Epidermal melanocyte (primary cell): Measurements from ENCODE around the gene PIP5K1B.

Experiments
- DNase-seq: peaks from one replicate; pipeline ENCODE4 v3.0.0; 2011; ENCODE audit warnings: low spot score; ENCODE audit not compliant: insufficient read length

PIP5K1B gene

GRCh38 chr9:68951879-68952659 lies 247.0 kb downstream of the PIP5K1B start:
- DNase-seq, result no peak

DNA sequence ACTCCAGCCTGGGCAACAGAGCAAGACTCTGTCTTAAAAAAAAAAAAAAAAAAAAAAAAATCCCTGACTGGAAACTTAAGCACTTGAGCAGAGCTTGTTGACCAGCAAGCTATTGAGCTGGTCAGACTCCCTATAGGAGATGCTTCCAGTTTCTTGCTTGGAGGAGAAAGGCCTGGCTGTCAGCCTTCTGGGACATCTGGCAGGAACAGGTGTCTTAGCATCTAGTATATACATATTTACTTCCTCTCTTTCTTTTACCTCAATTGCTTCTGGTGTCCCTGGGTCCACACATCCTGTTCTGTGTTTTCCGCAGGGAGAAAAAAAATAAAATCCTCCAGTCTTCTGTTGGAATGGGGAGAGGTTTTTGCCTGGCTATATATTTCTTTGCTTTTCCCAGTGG lies 248.7 kb downstream of the PIP5K1B start:
- no peak for DNase-seq

DNA sequence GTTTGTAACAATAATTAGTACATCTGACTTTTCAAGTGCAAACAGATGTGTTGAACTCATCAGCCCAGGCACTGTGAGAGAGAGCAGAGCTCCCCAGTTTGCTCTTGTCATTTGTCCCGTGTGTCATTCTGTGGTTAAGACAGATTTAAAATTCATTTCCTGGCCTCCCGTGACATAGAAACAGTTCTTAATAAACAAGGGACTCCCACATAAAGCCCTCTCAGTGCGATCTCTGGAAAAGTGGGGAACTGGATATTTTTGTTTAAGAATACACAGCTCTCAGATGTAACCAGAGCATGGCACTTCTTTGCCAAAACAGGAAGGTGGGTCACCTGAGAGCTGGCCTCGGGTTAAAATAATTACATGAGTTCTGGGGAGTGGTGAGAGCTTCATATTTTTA lies 250.3 kb downstream of the PIP5K1B start:
- DNase-seq, result no peak

DNA sequence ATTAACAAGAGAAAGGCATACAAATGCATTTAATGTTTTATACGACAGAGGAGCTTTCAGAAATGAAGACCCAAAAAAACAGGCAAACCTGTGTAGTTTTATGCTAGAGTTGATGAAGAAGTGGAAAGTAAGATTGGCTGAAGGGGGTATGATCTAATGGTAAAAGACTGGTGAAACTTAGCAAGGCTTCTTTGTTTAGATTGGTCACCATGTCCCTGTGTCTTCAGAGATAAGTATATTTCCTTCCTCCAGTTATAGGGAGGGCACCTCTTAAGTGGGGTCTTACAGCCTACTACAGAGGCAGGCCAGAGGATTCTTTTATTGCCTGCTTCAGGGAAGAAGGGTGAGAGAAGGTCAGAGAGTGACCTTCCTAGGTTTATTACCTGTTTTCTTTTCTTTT lies 252.4 kb downstream of the PIP5K1B start:
- no peak for DNase-seq

GRCh38 chr9:68961587-68961986 lies 256.5 kb downstream of the PIP5K1B start:
- no peak for DNase-seq

GRCh38 chr9:68963416-68963815 lies 258.4 kb downstream of the PIP5K1B start:
- DNase-seq, result no peak

DNA sequence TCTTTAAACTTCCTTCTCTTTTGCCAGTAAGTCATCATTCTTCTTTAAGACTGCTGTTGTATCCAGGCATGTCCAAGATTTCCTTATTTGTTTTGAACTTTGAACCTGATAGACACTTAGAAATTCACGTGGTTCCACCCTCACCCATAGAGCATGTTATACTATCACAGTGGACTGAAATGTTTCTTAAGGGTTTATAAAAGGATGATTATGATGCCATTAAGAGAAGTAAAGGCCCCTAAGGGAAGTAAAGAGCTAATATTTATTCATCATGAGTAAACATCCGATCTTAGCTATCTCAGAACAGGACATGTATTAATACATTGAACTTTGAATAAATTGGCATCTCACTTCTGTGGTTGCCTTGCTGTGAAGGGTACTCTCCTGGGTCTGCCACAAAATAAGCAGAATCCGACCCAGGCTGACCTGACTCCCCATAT lies 259.1 kb downstream of the PIP5K1B start:
- DNase-seq, result no peak

- DNase-seq, result no peak
Measured at GRCh38 chr9:68964765-68965164, 259.7 kb downstream of the PIP5K1B start.

DNA sequence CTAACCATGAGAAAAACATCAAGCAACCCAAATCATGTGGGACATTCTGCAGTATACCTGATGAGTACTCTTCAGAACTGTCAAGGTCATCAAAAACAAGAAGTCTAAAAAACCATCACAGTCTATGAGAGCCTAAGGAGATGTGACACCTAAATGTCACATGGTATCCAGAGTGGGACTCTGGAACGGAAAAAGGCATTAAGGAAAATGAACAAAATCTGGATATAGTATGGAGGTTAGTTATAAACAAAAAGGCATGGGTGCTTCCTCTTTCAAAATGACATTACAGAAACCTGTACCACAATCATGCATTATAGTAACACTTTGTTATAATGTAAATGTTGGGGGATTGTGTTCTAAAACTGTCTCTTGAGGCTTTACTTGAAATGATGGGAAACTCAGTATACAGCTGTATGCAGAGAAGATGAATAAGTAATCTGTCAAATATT lies 261.5 kb downstream of the PIP5K1B start:
- DNase-seq, result no peak

DNA sequence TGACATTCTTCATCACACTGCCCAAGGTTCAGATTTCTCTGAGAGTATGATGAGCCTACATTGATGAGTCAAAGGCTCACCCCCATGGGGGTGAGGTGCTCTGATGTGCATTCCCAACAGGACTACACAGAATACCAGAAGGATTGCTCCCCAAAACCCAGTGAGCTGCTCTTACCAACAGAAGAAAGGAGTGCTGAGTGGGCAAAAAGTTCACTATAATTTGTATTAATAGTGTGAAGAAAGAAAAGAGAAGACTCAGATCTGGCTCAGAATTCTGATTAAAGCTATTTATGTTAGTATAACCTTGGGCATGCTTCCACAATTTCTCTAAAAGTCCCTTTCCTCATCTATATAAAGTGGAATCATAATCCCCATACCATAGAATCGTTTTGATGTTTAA lies 262.8 kb downstream of the PIP5K1B start:
- DNase-seq, result no peak

DNA sequence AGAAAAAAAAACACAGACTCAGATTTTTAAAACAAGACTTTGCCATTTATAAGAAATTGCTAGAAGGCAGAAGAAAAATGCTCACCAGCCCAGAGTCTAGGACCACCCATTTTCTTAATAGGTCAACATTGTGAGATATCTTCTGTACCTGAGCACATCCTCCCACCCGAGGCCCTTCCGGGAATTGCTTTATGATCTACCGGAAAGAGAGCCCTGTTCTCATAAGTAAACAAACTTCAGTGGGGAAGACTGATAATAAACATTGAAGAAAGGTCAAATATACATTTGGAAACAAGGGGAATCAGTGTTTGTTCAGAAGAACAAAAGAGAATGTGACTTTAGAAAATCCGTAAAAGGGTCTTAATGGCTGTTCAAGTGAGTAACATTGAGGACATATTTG lies 264.5 kb downstream of the PIP5K1B start:
- DNase-seq, result no peak

- no peak for DNase-seq
Measured at GRCh38 chr9:68970151-68970550, 265.1 kb downstream of the PIP5K1B start.

DNA sequence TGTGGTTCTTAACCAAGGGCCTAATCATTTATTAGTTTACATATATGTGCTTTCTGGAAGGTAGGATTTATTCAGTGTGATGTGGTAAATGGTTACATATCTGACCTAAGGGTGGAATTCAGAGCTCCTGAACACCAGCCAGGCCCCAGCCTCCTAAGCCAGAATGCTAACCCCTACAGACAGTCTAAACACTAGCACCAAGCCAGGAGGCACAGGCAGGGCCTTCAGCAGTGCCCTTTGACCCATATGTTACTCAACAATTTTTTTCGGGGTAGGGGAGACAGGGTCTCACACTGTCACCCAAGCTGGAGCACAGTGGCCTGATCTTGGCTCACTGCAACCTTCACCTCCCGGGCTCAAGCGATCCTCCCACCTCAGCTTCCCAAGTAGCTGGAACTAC lies 268.6 kb downstream of the PIP5K1B start:
- no peak for DNase-seq

- DNase-seq, result no peak
Measured at GRCh38 chr9:68974431-68974830, 269.4 kb downstream of the PIP5K1B start.

DNA sequence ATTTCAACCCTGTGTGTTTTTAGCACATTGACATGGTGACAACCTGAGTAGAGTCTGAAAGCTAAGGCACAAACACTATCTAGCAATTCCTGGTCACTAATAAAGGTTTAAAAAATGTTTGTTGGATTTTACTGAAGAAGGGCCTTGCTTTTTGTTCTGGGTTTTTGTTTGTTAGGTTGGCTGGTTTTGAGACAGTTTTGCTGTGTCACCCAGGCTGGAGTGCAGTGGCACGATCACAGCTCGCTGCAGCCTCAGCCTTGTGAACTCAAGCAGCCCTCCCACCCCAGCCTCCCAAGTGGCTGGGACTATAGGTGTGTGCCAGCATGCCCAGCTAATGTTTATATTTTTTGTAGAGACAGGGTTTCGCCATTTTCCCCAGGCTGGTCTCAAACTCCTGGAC lies 269.9 kb downstream of the PIP5K1B start:
- no peak for DNase-seq

GRCh38 chr9:68975365-68976043 lies 270.5 kb downstream of the PIP5K1B start:
- DNase-seq, result no peak

- no peak for DNase-seq
Measured at GRCh38 chr9:68978066-68978465, 273.0 kb downstream of the PIP5K1B start.

DNA sequence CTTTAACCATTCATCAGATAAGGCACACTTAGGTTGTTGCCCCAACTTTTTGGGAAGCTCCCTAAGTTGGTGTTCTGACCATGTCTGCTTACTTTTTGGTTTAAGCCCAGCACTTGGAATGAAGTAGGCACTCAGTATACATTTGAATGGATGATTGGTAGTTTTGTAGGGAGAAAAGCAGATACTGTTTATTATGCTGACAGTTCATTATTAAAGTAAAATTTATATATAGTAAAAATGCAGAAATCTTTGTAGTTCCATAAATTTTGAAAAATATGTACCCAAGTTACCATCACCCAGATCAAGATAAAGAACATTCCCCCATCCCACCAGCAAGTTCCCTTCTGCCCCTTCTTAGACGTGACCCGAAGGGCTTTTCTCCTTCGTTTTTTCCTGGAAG lies 273.5 kb downstream of the PIP5K1B start:
- DNase-seq, result no peak

- DNase-seq, result no peak
Measured at GRCh38 chr9:68979538-68980314, 274.7 kb downstream of the PIP5K1B start.

- DNase-seq, result no peak
Measured at GRCh38 chr9:68980341-68980914, 275.4 kb downstream of the PIP5K1B start.

- DNase-seq, result no peak
Measured at GRCh38 chr9:68981789-68982188, 276.7 kb downstream of the PIP5K1B start.

DNA sequence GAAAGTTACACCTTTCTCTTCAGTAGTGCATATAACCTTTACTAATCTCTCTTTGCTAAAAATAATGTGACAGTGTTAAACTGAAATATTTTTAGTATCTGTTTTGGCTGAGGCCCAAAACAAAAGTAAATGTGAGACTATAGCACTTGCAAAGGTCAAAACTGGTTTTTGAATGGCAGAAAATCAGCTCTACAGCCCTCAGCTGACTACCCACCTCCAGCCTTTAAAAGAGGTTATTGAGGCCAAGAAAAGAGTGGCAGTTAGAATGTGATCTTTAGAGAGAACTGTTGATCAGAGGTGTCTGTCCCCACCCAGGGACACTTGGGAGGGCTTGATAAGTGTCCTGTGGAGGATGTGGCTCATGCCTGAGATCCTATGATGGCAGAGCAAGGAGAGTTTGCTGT lies 278.0 kb downstream of the PIP5K1B start:
- DNase-seq, result no peak
